A549 (cell line): ENCODE data around the gene VPS37B.

Source experiments
- BCL3 ChIP-seq: fragments of >200 bp; sonication (Bioruptor Twin); formaldehyde crosslinking; IDR thresholded peaks from 3 replicates; pipeline ENCODE4 v1.6.1; 2016
- CBX8 ChIP-seq: fragments of 200-600 bp; sonication (generic); IDR thresholded peaks from 2 replicates; pipeline ENCODE4 v1.6.1; 2016
- CEBPB ChIP-seq, 2 experiments: fragments of >200 bp in 1 of 2; sonication (Bioruptor Twin) in 1 of 2; formaldehyde crosslinking in 1 of 2; IDR thresholded peaks; 2 replicates each; pipeline ENCODE4 v1.6.1; 2012 to 2016
- CTCF ChIP-seq: fragments of >200 bp; sonication (Bioruptor Twin); formaldehyde crosslinking; IDR thresholded peaks from 3 replicates; pipeline ENCODE4 v1.5.1; 2016
- EHF ChIP-seq: fragments of 250-450 bp; sonication (Bioruptor Pico); IDR thresholded peaks from 2 replicates; pipeline ENCODE4 v1.5.0; 2020; ENCODE audit warnings: mild to moderate bottlenecking
- KDM1A ChIP-seq: fragments of 200-600 bp; sonication (generic); IDR thresholded peaks from 2 replicates; pipeline ENCODE4 v1.6.1; 2016; ENCODE audit warnings: low read depth, mild to moderate bottlenecking
- MAFK ChIP-seq: fragments of 450-650 bp; IDR thresholded peaks from 2 replicates; pipeline ENCODE4 v1.6.1; 2014; ENCODE audit not compliant: partially characterized antibody
- MAZ ChIP-seq: fragments of 150-350 bp; IDR thresholded peaks from 2 replicates; pipeline ENCODE4 v1.6.1; 2014; ENCODE audit warnings: antibody characterized with exemption, low read depth, low read length, borderline replicate concordance
- PHF8 ChIP-seq: fragments of 200-600 bp; sonication (generic); IDR thresholded peaks from 2 replicates; pipeline ENCODE4 v1.6.1; 2016; ENCODE audit warnings: low read depth, mild to moderate bottlenecking, antibody characterized with exemption, moderate library complexity, borderline replicate concordance
- POLR2A ChIP-seq: IDR thresholded peaks from 2 replicates; pipeline ENCODE4 v1.6.1; 2012; ENCODE audit warnings: mild to moderate bottlenecking, low read length
- RAD21 ChIP-seq, 2 experiments: fragments of >200 bp in 1 of 2; sonication (Bioruptor Twin) in 1 of 2; formaldehyde crosslinking in 1 of 2; IDR thresholded peaks in 1 of 2; conservative IDR thresholded peaks in 1 of 2; 2 replicates in 1 of 2; 3 replicates in 1 of 2; pipeline ENCODE4 v1.6.1; 2012 to 2018; ENCODE audit warnings: inconsistent platforms in 1 of 2
- SMC3 ChIP-seq: fragments of >200 bp; sonication (Bioruptor Twin); formaldehyde crosslinking; IDR thresholded peaks from 3 replicates; pipeline ENCODE4 v1.6.1; 2018; ENCODE audit warnings: inconsistent platforms
- TF ChIP-seq, protein P1 (sequence below): fragments of 450-650 bp; IDR thresholded peaks from 2 replicates; pipeline ENCODE4 v1.6.1; 2014; ENCODE audit warnings: antibody characterized with exemption

- TF ChIP-seq, protein P1, sequence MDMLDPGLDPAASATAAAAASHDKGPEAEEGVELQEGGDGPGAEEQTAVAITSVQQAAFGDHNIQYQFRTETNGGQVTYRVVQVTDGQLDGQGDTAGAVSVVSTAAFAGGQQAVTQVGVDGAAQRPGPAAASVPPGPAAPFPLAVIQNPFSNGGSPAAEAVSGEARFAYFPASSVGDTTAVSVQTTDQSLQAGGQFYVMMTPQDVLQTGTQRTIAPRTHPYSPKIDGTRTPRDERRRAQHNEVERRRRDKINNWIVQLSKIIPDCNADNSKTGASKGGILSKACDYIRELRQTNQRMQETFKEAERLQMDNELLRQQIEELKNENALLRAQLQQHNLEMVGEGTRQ, result no peak
- no peak for TF ChIP-seq POLR2A
- TF ChIP-seq BCL3, result no peak
- TF ChIP-seq EHF (CRISPR knock-in tag), result no peak
- TF ChIP-seq RAD21 (conservative IDR thresholded peaks at IDR 0.05 in 1 of 2, IDR thresholded peaks at IDR 0.05 in 1 of 2), result no peak
- TF ChIP-seq PHF8, result no peak
- TF ChIP-seq CTCF, result no peak
- no peak for TF ChIP-seq MAFK
- no peak for TF ChIP-seq KDM1A
- no peak for TF ChIP-seq CEBPB (IDR thresholded peaks at IDR 0.05)
- TF ChIP-seq SMC3, result no peak
- TF ChIP-seq MAZ, result no peak
- no peak for TF ChIP-seq CBX8
Observed at GRCh38 chr12:122874081-122874480, 21.8 kb downstream of the VPS37B start.
